PFSK-1 (cell line): ENCODE data around the gene MBD4.

ENCODE experiments used
- FOXP2 ChIP-seq: optimal IDR thresholded peaks from 2 replicates; pipeline ENCODE3; 2011; ENCODE audit warnings: borderline replicate concordance, control low read depth, inconsistent platforms; ENCODE audit not compliant: insufficient read depth; ENCODE audit errors: extremely low read length, extremely low read depth
- POLR2AphosphoS5 ChIP-seq: IDR thresholded peaks from 2 replicates; pipeline ENCODE4 v1.6.1; 2012; ENCODE audit warnings: low read depth, mild to moderate bottlenecking, control low read depth, low read length, moderate library complexity
- REST ChIP-seq, 2 experiments: IDR thresholded peaks; 2 replicates each; pipeline versions ENCODE4 v1.6.1 to v1.8.0; 2011 to 2012; ENCODE audit warnings: low read depth in 2 of 2, low read length in 2 of 2, control low read depth in 1 of 2, inconsistent platforms in 1 of 2, mild to moderate bottlenecking in 1 of 2, moderate library complexity in 1 of 2; ENCODE audit not compliant: insufficient read depth in 1 of 2
- SIN3A ChIP-seq: IDR thresholded peaks from 2 replicates; pipeline ENCODE4 v1.6.1; 2012; ENCODE audit warnings: mild to moderate bottlenecking, low read length, moderate library complexity, borderline replicate concordance; ENCODE audit not compliant: insufficient read depth
- TAF1 ChIP-seq: IDR thresholded peaks from 2 replicates; pipeline ENCODE4 v1.6.1; 2012; ENCODE audit warnings: low read length, control low read depth, borderline replicate concordance; ENCODE audit not compliant: insufficient read depth

Gene MBD4

GRCh38 chr3:129483870-129484269, 44.1 kb upstream of the MBD4 start:
- TF ChIP-seq POLR2AphosphoS5 (no peak), FOXP2 (no peak), SIN3A (no peak), REST (IDR thresholded peaks at IDR 0.05; ENCODE audit: insufficient read depth in 1 of 2, low read depth in 2 of 2, low read length in 2 of 2) (no peak), TAF1 (no peak)

- TF ChIP-seq FOXP2 (no peak), TAF1 (no peak), SIN3A (no peak), REST (IDR thresholded peaks at IDR 0.05; ENCODE audit: insufficient read depth in 1 of 2, low read depth in 2 of 2, low read length in 2 of 2) (no peak), POLR2AphosphoS5 (no peak)
Measured at GRCh38 chr3:129482721-129483120, 43.0 kb upstream of the MBD4 start.

GRCh38 chr3:129481766-129482332, 42.1 kb upstream of the MBD4 start:
- TF ChIP-seq POLR2AphosphoS5, result no peak
- no peak for TF ChIP-seq SIN3A
- no peak for TF ChIP-seq TAF1
- no peak for TF ChIP-seq FOXP2
- no peak for TF ChIP-seq REST (IDR thresholded peaks at IDR 0.05; ENCODE audit: insufficient read depth in 1 of 2, low read depth in 2 of 2, low read length in 2 of 2)

GRCh38 chr3:129476586-129476985, 36.8 kb upstream of the MBD4 start:
- TF ChIP-seq SIN3A (no peak), FOXP2 (no peak)

GRCh38 chr3:129475863-129476262, 36.1 kb upstream of the MBD4 start:
- TF ChIP-seq FOXP2 (no peak), SIN3A (no peak), TAF1 (no peak), POLR2AphosphoS5 (no peak), REST (IDR thresholded peaks at IDR 0.05; ENCODE audit: insufficient read depth in 1 of 2, low read depth in 2 of 2, low read length in 2 of 2) (no peak)
